Measurements from ENCODE around the gene FAM20C. TPM values are rescaled to one million over a fixed set of nuclear protein-coding genes. Genes with fewer than 3 reads are reported as not detected.
"Not testable (repeated sequence)": the region's sequence is repeated elsewhere in the genome, so short reads cannot be mapped to it uniquely, and the experiment has no call there.

FAM20C gene
- polyA plus RNA-seq, 1 experiment: 32.5 TPM

DNA sequence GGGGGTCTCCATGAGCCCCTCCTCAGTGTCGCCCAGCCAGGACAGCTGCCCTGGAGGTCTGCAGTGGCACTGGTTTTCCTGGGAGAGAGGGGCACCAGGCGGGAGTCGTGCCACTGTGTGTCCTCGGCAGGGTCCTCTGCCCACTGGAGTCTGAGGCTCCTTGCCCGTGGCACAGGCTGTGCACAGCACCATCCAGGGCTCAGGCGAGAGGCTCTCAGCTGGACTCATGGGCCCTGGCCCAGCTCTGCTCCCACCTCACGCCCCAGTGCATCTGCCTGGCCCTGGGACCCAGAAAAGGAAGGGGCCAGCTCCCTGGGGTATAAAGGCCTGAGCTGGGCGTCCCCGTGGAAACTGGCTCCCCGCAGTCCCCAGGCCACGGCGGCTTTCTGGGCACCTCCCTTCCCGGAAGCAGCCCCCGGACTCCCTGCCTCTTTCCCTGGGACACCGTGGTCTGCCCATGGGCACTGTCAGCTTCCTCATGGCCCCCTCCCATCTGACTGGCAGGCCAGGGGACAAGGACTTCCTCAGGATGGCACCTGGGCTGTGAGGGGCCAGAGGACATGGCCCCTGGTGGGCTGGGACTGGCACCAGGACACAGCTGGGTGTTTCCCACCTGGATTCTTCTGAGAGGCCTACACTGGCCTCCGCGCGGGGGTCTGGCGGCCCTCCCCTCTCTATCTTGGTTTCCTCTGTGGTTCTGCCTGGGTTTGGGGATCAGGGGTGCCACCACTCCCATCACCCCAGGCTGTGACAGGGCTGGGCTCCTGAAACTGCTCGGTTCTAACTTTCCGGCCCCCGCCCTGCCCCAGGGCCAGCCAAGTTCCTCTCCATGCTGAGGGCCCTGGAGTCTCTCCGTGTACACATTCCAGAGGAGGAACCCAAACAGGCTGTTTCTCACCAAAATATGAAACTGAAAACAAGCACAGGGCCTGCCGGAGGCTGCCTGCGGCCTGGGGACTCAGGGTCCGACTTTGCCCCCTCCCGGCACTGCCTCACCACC lies 103.1 kb downstream of the FAM20C start:
- no peaks in the 10 kb centered on the region for H3K36me3 ChIP-seq (ENCODE audit: control insufficient read depth, insufficient read depth, low read length)
- peaks cover 15% of the 10 kb centered on the region for H3K27me3 ChIP-seq (ENCODE audit: control insufficient read depth, insufficient read depth, low read length)
- TF ChIP-seq, protein P1, sequence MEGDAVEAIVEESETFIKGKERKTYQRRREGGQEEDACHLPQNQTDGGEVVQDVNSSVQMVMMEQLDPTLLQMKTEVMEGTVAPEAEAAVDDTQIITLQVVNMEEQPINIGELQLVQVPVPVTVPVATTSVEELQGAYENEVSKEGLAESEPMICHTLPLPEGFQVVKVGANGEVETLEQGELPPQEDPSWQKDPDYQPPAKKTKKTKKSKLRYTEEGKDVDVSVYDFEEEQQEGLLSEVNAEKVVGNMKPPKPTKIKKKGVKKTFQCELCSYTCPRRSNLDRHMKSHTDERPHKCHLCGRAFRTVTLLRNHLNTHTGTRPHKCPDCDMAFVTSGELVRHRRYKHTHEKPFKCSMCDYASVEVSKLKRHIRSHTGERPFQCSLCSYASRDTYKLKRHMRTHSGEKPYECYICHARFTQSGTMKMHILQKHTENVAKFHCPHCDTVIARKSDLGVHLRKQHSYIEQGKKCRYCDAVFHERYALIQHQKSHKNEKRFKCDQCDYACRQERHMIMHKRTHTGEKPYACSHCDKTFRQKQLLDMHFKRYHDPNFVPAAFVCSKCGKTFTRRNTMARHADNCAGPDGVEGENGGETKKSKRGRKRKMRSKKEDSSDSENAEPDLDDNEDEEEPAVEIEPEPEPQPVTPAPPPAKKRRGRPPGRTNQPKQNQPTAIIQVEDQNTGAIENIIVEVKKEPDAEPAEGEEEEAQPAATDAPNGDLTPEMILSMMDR (IDR thresholded peaks at IDR 0.05; ENCODE audit: insufficient read depth, low read depth, low read length): no peak
- no peak overlapping the region for H3K4me3 ChIP-seq (ENCODE audit: low read depth, low read length)
- ChIA-PET CTCF (no interaction called here), POLR2A (no interaction called here)
- no peak for DNase-seq (ENCODE audit: low read depth)

DNA sequence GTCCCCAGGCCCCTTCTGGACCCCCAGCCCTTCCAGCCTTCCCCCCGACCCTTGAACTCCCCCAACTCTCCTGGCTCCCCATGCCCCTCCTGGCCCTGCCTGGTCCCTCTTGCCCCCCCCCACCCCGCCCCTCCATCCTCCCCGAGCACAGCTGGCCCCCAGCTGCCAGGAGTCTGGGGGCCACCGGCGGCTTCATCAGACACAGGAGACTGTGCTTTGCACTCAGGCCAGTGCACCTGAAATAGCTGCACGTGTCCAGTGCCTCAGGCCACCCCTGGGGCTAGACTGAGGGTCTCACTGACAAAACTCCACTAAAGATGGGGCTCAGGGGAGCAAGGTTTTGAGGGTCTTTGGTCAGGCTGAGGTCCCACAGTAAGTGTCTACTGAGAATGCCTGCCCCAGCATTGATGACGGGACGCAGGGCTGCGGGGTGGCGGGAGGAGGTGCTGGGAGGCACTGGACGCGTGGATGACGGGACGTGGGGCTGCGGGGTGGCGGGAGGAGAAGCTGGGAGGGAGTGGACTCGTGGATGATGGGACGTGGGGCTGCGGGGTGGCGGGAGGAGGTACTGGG lies 104.1 kb downstream of the FAM20C start:
- no peak for DNase-seq (ENCODE audit: low read depth)
- ChIA-PET CTCF (no interaction called here), POLR2A (no interaction called here)
- H3K27me3 ChIP-seq (ENCODE audit: control insufficient read depth, insufficient read depth, low read length): peaks cover 14% of the 10 kb centered on the region
- H3K36me3 ChIP-seq (ENCODE audit: control insufficient read depth, insufficient read depth, low read length): no peaks in the 10 kb centered on the region
- TF ChIP-seq, protein P1 (IDR thresholded peaks at IDR 0.05; ENCODE audit: insufficient read depth, low read depth, low read length): no peak
- H3K4me3 ChIP-seq (ENCODE audit: low read depth, low read length): no peak overlapping the region

DNA sequence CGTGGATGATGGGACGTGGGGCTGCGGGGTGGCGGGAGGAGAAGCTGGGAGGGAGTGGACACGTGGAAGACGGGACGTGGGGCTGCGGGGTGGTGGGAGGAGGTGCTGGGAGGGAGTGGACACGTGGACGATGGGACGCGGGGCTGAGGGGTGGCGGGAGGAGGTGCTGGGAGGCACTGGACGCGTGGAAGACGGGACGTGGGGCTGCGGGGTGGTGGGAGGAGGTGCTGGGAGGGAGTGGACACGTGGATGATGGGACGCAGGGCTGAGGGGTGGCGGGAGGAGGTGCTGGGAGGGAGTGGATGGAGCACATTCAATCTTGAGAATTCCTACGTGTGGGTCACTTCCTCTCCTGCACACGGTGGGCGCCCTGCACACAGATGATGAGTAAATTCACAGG lies 104.8 kb downstream of the FAM20C start:
- H3K27me3 ChIP-seq (ENCODE audit: control insufficient read depth, insufficient read depth, low read length); POLR2A ChIA-PET; DNase-seq (ENCODE audit: low read depth); H3K4me3 ChIP-seq (ENCODE audit: low read depth, low read length); H3K36me3 ChIP-seq (ENCODE audit: control insufficient read depth, insufficient read depth, low read length): not testable (repeated sequence)
- CTCF ChIA-PET: interaction anchor here (0.6 kb wide), 1 partner anchor 501 kb away, joined by 3 read pairs; no protein-coding TSS in a partner anchor

DNA sequence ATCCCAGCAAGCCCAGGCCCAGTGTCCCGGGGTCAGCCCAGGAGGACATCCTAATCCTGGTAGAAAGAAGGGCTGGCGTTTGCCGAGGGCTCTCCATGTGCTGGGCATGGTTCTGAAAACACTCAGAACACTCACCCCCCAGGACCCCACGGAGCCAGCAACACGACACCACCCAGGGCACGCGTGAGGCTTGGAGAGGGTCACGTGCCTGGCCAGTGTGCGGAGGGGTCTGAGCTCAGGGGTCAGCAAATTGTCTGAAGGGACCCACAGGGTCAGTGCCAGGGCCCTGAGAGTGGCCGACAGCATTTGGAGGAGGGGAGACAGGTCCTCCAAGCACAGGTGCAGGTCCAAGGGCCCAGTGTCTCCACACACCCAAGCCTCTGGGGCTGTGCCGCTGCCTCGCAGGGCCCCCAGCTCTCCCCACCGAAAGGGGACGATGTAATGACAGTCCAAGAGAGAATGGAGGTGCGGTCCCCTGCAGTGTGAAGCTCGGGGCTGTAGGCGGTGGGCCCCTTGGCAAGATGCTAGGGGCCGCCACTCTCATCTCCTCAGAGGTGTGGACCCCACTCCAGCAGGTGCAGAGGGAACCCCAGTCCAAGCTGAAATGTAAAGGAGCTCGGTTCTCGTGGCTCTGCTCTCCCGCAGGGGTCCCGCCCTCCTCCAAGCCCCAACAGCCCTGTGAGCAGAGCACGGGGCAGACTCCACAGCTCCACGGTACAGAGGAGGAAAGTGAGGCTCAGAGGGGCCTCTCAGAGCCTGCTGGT lies 105.4 kb downstream of the FAM20C start:
- Histone ChIP-seq H3K27me3 (ENCODE audit: control insufficient read depth, insufficient read depth, low read length) (peaks cover 10% of the 10 kb centered on the region), H3K36me3 (ENCODE audit: control insufficient read depth, insufficient read depth, low read length) (no peaks in the 10 kb centered on the region), H3K4me3 (ENCODE audit: low read depth, low read length) (no peak overlapping the region)
- no peak for DNase-seq (ENCODE audit: low read depth)
- CTCF ChIA-PET: interaction anchor here (0.6 kb wide), 1 partner anchor 500 kb away, joined by 3 read pairs; no protein-coding TSS in a partner anchor
- POLR2A ChIA-PET: no interaction called here
- TF ChIP-seq, protein P1 (IDR thresholded peaks at IDR 0.05; ENCODE audit: insufficient read depth, low read depth, low read length): no peak

DNA sequence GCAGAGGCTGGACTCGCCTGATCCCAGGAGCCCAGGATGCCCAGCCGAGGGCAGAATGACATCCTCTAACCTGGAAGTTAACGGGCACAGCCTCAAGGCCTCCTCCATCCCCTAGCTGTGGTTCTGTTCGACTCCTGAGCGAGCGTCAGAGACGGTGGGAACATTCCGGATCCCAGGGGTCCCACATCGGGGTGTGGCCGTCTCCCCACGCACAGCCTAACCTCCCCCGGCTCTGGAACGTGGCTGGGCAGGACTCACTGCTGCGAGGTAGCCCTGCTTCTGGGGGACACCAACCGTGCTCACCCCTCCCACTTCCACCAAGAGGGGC lies 106.0 kb downstream of the FAM20C start:
- Histone ChIP-seq H3K27me3 (ENCODE audit: control insufficient read depth, insufficient read depth, low read length) (peaks cover 10% of the 10 kb centered on the region), H3K4me3 (ENCODE audit: low read depth, low read length) (no peak overlapping the region), H3K36me3 (ENCODE audit: control insufficient read depth, insufficient read depth, low read length) (no peaks in the 10 kb centered on the region)
- CTCF ChIA-PET: no interaction called here
- POLR2A ChIA-PET: no interaction called here
- DNase-seq (ENCODE audit: low read depth): no peak
- TF ChIP-seq, protein P1 (IDR thresholded peaks at IDR 0.05; ENCODE audit: insufficient read depth, low read depth, low read length): no peak

Data from BJ (cell line).